ENCODE data around the gene PIK3CA.

- TF ChIP-seq, protein P1, sequence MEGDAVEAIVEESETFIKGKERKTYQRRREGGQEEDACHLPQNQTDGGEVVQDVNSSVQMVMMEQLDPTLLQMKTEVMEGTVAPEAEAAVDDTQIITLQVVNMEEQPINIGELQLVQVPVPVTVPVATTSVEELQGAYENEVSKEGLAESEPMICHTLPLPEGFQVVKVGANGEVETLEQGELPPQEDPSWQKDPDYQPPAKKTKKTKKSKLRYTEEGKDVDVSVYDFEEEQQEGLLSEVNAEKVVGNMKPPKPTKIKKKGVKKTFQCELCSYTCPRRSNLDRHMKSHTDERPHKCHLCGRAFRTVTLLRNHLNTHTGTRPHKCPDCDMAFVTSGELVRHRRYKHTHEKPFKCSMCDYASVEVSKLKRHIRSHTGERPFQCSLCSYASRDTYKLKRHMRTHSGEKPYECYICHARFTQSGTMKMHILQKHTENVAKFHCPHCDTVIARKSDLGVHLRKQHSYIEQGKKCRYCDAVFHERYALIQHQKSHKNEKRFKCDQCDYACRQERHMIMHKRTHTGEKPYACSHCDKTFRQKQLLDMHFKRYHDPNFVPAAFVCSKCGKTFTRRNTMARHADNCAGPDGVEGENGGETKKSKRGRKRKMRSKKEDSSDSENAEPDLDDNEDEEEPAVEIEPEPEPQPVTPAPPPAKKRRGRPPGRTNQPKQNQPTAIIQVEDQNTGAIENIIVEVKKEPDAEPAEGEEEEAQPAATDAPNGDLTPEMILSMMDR (IDR thresholded peaks at IDR 0.05; ENCODE audit: extremely low read depth in 1 of 2, insufficient read depth in 1 of 2, low read depth in 1 of 2, low read length in 2 of 2) = no peak
- TF ChIP-seq POLR2A (IDR thresholded peaks at IDR 0.05; ENCODE audit: low read depth, low read length) (no peak), POLR2AphosphoS5 (IDR thresholded peaks at IDR 0.05; ENCODE audit: insufficient read depth, low read depth, low read length) (no peak), EZH2 (IDR thresholded peaks at IDR 0.05; ENCODE audit: borderline replicate concordance, low read depth, low read length, severe bottlenecking) (no peak), GATA2 (IDR thresholded peaks at IDR 0.05; ENCODE audit: insufficient read depth, insufficient read length, low read depth, low read length) (no peak), FOS (IDR thresholded peaks at IDR 0.05; ENCODE audit: borderline replicate concordance, insufficient read depth, low read length) (no peak), MYC (IDR thresholded peaks at IDR 0.05; ENCODE audit: low read depth, low read length) (no peak), JUN (IDR thresholded peaks at IDR 0.05; ENCODE audit: borderline replicate concordance, insufficient read depth, insufficient read length, low read depth) (no peak)
- TF ChIP-seq, protein P2, sequence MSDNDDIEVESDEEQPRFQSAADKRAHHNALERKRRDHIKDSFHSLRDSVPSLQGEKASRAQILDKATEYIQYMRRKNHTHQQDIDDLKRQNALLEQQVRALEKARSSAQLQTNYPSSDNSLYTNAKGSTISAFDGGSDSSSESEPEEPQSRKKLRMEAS (IDR thresholded peaks at IDR 0.05; ENCODE audit: insufficient read depth, insufficient read length) = no peak
Measured at GRCh38 chr3:179182902-179183301, 34.7 kb downstream of the PIK3CA start.

All from endothelial cell of umbilical vein (primary cell).